ENCODE measurements around the gene GATA5.

GRCh38 chr20:62494980-62495748 lies 19.4 kb upstream of the GATA5 start:
- TF ChIP-seq CTCF (IDR thresholded peaks at IDR 0.05), result no peak
- TF ChIP-seq POLR2A (IDR thresholded peaks at IDR 0.05), result no peak
